CD4-positive, alpha-beta T cell (primary cell): ENCODE data around the gene RNF130. TPM values are rescaled to one million over a fixed set of nuclear protein-coding genes. Genes with fewer than 3 reads are reported as not detected.
A peak's percentile ranks its signal among the peaks of the same experiment; 100 is the strongest.

Experiments
- ATAC-seq: fragments of 200-7000 bp; cut with Tn5 transposase; one replicate; pipeline ENCODE4 v1.10.0; 2022; ENCODE audit warnings: mild to moderate bottlenecking; ENCODE audit not compliant: poor library complexity
- CTCF ChIA-PET: fragments of 350-600 bp; sonication (Branson Sonifier 250); formaldehyde crosslinking; loops from one replicate; lab custom pipeline; 2021; ENCODE audit warnings: antibody characterized with exemption, inconsistent platforms; lab: Charles Lee
- POLR2A ChIA-PET: fragments of 350-600 bp; sonication (Branson Sonifier 250); formaldehyde crosslinking; loops from one replicate; lab custom pipeline; 2021; ENCODE audit warnings: antibody characterized with exemption, inconsistent platforms; lab: Charles Lee
- DNase-seq, 14 experiments: peaks; one replicate each; pipeline ENCODE4 v3.0.0-alpha.2; 2013 to 2020; ENCODE audit warnings: mixed read lengths in 2 of 14
- H3K27ac ChIP-seq, 2 donors: one replicate each; pipeline versions ENCODE4 v1.5.1 to v1.7.0; 2013; ENCODE audit warnings: low read length in 2 of 2, low read depth in 1 of 2, mild to moderate bottlenecking in 1 of 2
- H3K27me3 ChIP-seq, 2 experiments: 1 replicate in 1 of 2; 2 replicates in 1 of 2; pipeline versions ENCODE4 v1.6.1 to v1.7.0; 2013; ENCODE audit warnings: low read length in 2 of 2, control low read depth in 1 of 2, mild to moderate bottlenecking in 1 of 2, moderate library complexity in 1 of 2; ENCODE audit not compliant: insufficient read depth in 2 of 2, control insufficient read depth in 1 of 2
- H3K36me3 ChIP-seq: one replicate; pipeline ENCODE4 v1.6.1; 2013; ENCODE audit warnings: low read length, control low read depth; ENCODE audit not compliant: insufficient read depth
- H3K4me1 ChIP-seq: one replicate; pipeline ENCODE4 v1.6.1; 2013; ENCODE audit warnings: low read length, control low read depth; ENCODE audit not compliant: insufficient read depth
- H3K4me3 ChIP-seq: one replicate; pipeline ENCODE4 v1.5.1; 2013; ENCODE audit warnings: mild to moderate bottlenecking, low read length, moderate library complexity
- H3K9me3 ChIP-seq, 2 experiments: 1 replicate in 1 of 2; 2 replicates in 1 of 2; pipeline versions ENCODE4 v1.6.1 to v1.7.0; 2013; ENCODE audit warnings: low read length in 2 of 2, mild to moderate bottlenecking in 2 of 2, control low read depth in 1 of 2, moderate library complexity in 1 of 2; ENCODE audit not compliant: control insufficient read depth in 1 of 2, insufficient read depth in 1 of 2
- H3K27ac Mint-ChIP-seq: one replicate; pipeline ENCODE4 v1.8.0; 2020; ENCODE audit warnings: mixed read lengths
- H3K27me3 Mint-ChIP-seq: one replicate; pipeline ENCODE4 v1.8.0; 2021; ENCODE audit warnings: mixed read lengths
- H3K36me3 Mint-ChIP-seq: one replicate; pipeline ENCODE4 v1.8.0; 2021; ENCODE audit warnings: low read depth, mixed read lengths
- H3K4me1 Mint-ChIP-seq: one replicate; pipeline ENCODE4 v1.8.0; 2021; ENCODE audit warnings: low read depth, mixed read lengths
- H3K4me3 Mint-ChIP-seq: one replicate; pipeline ENCODE4 v1.8.0; 2020; ENCODE audit warnings: mild to moderate bottlenecking, mixed read lengths
- H3K9me3 Mint-ChIP-seq: one replicate; pipeline ENCODE4 v1.8.0; 2020; ENCODE audit warnings: mixed read lengths
- CTCF ChIP-seq: fragments of 200-600 bp; IDR thresholded peaks from one replicate; pipeline ENCODE4 v1.8.0; 2022; ENCODE audit warnings: antibody characterized with exemption, mild to moderate bottlenecking
- intact Hi-C, 2 experiments: fragments of 100-400 bp; cut with DNase I in 1 of 2; cut with micrococcal nuclease in 1 of 2; formaldehyde crosslinking; loops; one replicate each; pipeline versions ENCODE4 v1.15.1 to v1.9.0; 2023 to 2025; cut with DNase I, micrococcal nuclease
- total RNA-seq, 174 experiments: library from RNA in 2 of 174; stranded (reverse) in 2 of 174; gene quantifications; one replicate each; pipeline ENCODE4 v1.2.3 and lab custom pipeline; 2021 to 2026

RNF130 gene
- total RNA-seq, 2 experiments from 2014 or later = 18.2 to 19.1 TPM

- Histone ChIP-seq H3K4me1 (peaks cover 21% of the 10 kb centered on the region), H3K36me3 (no peaks in the 10 kb centered on the region), H3K27me3 (no peaks in the 10 kb centered on the region), H3K27ac (no peak overlapping the region), H3K4me3 (no peak overlapping the region), H3K9me3 (no peaks in the 10 kb centered on the region)
- H3K4me3 Mint-ChIP-seq = peak overlapping the region; percentile 75
- ChIA-PET CTCF (no interaction called here), POLR2A (no interaction called here)
- TF ChIP-seq CTCF = no peak
- no peaks in the 10 kb centered on the region for H3K36me3 Mint-ChIP-seq
- H3K4me1 Mint-ChIP-seq = peaks cover 26% of the 10 kb centered on the region
- intact Hi-C loops = loop anchor here (1.0 to 10.0 kb wide), 3 partner anchors 14 to 444 kb away; no protein-coding TSS in a partner anchor
- H3K9me3 Mint-ChIP-seq = no peaks in the 10 kb centered on the region
- peak overlapping the region; percentile 56 for H3K27ac Mint-ChIP-seq
- no peak for DNase-seq
- H3K27me3 Mint-ChIP-seq = peaks cover 13% of the 10 kb centered on the region
- no peak for ATAC-seq
These were observed 17.0 kb upstream of the RNF130 start for GRCh38 chr5:180088561-180088960.

- Histone ChIP-seq H3K4me1 (peaks cover 21% of the 10 kb centered on the region), H3K27me3 (peaks cover 3% of the 10 kb centered on the region in 2 experiments), H3K9me3 (no peaks in the 10 kb centered on the region), H3K36me3 (no peaks in the 10 kb centered on the region), H3K4me3 (no peak overlapping the region), H3K27ac (no peak overlapping the region)
- Mint-ChIP-seq H3K9me3 (no peaks in the 10 kb centered on the region), H3K27me3 (peaks cover 28% of the 10 kb centered on the region), H3K4me1 (peaks cover 26% of the 10 kb centered on the region), H3K4me3 (no peak overlapping the region), H3K36me3 (no peaks in the 10 kb centered on the region), H3K27ac (peak overlapping the region; percentile 79)
- ChIA-PET CTCF (no interaction called here), POLR2A (no interaction called here)
- TF ChIP-seq CTCF = no peak
- ATAC-seq (no peak), DNase-seq (no peak)
- intact Hi-C loops = loop anchor here in 1 of 2 experiments (10.0 kb wide), 1 partner anchor 442 kb away; no protein-coding TSS in a partner anchor
These were observed 15.3 kb upstream of the RNF130 start for GRCh38 chr5:180086816-180087399.

- Mint-ChIP-seq H3K36me3 (no peaks in the 10 kb centered on the region), H3K27me3 (peaks cover 38% of the 10 kb centered on the region), H3K27ac (peak overlapping the region; percentile 79), H3K4me1 (peaks cover 21% of the 10 kb centered on the region), H3K9me3 (no peaks in the 10 kb centered on the region), H3K4me3 (peak overlapping the region; percentile 49)
- H3K27ac ChIP-seq = no peak overlapping the region
- CTCF ChIA-PET = interaction anchor here (0.7 kb wide), 1 partner anchor 1221 kb away, joined by 3 read pairs; no protein-coding TSS in a partner anchor
- H3K4me1 ChIP-seq = peaks cover 13% of the 10 kb centered on the region
- ATAC-seq = peak; percentile 85
- H3K4me3 ChIP-seq = no peak overlapping the region
- H3K27me3 ChIP-seq = peaks cover 10 to 13% of the 10 kb centered on the region in 2 experiments
- intact Hi-C loops = loop anchor here (2.0 to 10.0 kb wide), 2 partner anchors 15 to 441 kb away; partner anchors contain the start of gene RNF130 (in 1 of the 2)
- no peak for TF ChIP-seq CTCF
- peaks cover 0 to 5% of the 10 kb centered on the region in 2 experiments for H3K9me3 ChIP-seq
- DNase-seq = peak in 5 of 14 experiments; percentile 31 to 80 (median 73)
- POLR2A ChIA-PET = interaction anchor here (1.2 kb wide), 2 partner anchors 15 to 462 kb away, joined by 3 read pairs; partner anchors contain the start of gene HNRNPH1
- H3K36me3 ChIP-seq = no peaks in the 10 kb centered on the region
These were observed 14.3 kb upstream of the RNF130 start for GRCh38 chr5:180085837-180086236.
